ENCODE measurements around the gene MRPL44.

DNA sequence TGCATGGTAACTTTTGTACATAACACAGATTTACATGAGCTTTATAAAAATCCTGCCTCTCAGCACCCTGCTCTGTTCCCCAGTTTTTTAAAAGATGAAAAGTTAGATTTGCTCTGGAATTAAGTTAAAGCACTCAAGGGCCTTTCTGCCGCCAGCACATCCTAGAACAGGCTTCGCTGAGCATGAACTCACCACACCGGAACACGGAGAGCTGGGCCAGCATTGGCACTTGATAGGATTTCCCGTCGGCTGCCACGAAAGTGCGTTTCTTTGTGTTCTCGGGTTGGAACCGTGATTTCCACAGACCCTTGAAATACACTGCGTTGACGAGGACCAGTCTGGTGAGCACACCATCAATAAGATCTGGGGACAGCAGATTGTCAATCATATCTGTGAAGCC, 34.3 kb downstream of the MRPL44 start:
- TF ChIP-seq, protein P1, sequence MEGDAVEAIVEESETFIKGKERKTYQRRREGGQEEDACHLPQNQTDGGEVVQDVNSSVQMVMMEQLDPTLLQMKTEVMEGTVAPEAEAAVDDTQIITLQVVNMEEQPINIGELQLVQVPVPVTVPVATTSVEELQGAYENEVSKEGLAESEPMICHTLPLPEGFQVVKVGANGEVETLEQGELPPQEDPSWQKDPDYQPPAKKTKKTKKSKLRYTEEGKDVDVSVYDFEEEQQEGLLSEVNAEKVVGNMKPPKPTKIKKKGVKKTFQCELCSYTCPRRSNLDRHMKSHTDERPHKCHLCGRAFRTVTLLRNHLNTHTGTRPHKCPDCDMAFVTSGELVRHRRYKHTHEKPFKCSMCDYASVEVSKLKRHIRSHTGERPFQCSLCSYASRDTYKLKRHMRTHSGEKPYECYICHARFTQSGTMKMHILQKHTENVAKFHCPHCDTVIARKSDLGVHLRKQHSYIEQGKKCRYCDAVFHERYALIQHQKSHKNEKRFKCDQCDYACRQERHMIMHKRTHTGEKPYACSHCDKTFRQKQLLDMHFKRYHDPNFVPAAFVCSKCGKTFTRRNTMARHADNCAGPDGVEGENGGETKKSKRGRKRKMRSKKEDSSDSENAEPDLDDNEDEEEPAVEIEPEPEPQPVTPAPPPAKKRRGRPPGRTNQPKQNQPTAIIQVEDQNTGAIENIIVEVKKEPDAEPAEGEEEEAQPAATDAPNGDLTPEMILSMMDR (IDR thresholded peaks at IDR 0.05), result no peak
- no peak for TF ChIP-seq POLR2A (IDR thresholded peaks at IDR 0.05)

Measured in lower leg skin (tissue), 3 donors.